Transverse colon (tissue), 4 donors: Measurements from ENCODE around the gene ARGLU1.

Experiments
- EP300 ChIP-seq: sonication (generic); formaldehyde crosslinking; IDR thresholded peaks from one replicate; pipeline ENCODE4 v1.6.1; 2017; ENCODE audit warnings: antibody characterized with exemption, low read depth
- POLR2A ChIP-seq: fragments of 450-650 bp; IDR thresholded peaks from one replicate; pipeline ENCODE4 v1.6.1; 2016; ENCODE audit warnings: antibody characterized with exemption, mild to moderate bottlenecking, moderate library complexity
- POLR2AphosphoS5 ChIP-seq, 3 donors: sonication (generic); formaldehyde crosslinking; IDR thresholded peaks; one replicate each; pipeline ENCODE4 v1.6.1; 2016; ENCODE audit warnings: antibody characterized with exemption in 3 of 3
- TF ChIP-seq, protein P1 (sequence below), 5 experiments: fragments of 200-600 bp in 3 of 5; fragments of 450-650 bp in 2 of 5; sonication (generic) in 3 of 5; IDR thresholded peaks; 1 replicate in 2 of 5; 2 replicates in 3 of 5; pipeline ENCODE4 v1.5.1; 2016 to 2017; ENCODE audit warnings: antibody characterized with exemption in 5 of 5, inconsistent platforms in 3 of 5, mild to moderate bottlenecking in 2 of 5, moderate library complexity in 1 of 5

DNA sequence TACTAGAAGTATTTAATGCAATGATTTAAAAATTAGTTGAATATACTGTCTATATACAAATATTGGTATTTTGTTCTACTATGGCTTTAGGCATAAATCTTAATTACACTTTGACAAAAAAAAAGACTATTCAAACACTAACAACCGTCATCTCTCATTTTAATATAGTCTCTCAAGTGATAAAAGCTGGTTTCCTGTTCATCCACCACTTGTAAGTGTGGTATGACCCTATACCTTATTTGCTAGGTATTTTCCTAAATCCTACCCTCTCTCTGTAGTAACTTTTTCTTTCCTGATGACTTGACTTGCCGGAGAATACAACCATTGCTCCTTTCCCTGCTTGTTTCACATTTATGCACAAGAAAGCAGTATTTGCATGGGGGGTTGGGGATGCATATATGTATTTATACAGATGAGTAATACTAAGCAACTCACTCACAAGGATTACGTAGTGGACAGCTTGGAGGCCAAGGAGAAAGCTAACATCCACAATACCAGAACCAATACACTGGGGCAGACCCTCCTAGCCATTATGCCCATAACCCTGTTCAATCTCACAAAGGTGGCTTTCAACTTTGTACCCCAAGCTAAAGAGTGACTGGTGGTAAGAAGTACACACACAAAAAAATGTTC, 19.8 kb downstream of the ARGLU1 start:
- TF ChIP-seq, protein P1, sequence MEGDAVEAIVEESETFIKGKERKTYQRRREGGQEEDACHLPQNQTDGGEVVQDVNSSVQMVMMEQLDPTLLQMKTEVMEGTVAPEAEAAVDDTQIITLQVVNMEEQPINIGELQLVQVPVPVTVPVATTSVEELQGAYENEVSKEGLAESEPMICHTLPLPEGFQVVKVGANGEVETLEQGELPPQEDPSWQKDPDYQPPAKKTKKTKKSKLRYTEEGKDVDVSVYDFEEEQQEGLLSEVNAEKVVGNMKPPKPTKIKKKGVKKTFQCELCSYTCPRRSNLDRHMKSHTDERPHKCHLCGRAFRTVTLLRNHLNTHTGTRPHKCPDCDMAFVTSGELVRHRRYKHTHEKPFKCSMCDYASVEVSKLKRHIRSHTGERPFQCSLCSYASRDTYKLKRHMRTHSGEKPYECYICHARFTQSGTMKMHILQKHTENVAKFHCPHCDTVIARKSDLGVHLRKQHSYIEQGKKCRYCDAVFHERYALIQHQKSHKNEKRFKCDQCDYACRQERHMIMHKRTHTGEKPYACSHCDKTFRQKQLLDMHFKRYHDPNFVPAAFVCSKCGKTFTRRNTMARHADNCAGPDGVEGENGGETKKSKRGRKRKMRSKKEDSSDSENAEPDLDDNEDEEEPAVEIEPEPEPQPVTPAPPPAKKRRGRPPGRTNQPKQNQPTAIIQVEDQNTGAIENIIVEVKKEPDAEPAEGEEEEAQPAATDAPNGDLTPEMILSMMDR (IDR thresholded peaks at IDR 0.05) = no peak
- TF ChIP-seq EP300 (no peak), POLR2A (no peak), POLR2AphosphoS5 (IDR thresholded peaks at IDR 0.05) (no peak)
